Thyroid gland (tissue), 4 donors: ENCODE data around the gene E2F6. TPM values are rescaled to one million over a fixed set of nuclear protein-coding genes. Genes with fewer than 3 reads are reported as not detected.

Experiments
- DNase-seq, 2 donors: peaks; one replicate each; pipeline ENCODE4 v3.0.0-alpha.2; 2019
- H3K27ac ChIP-seq, 3 donors: fragments of 200-600 bp; sonication (generic); 1 replicate in 2 of 3; 2 replicates in 1 of 3; pipeline ENCODE4 v1.5.1; 2016 to 2019; ENCODE audit warnings: mild to moderate bottlenecking in 1 of 3, moderate library complexity in 1 of 3
- H3K27me3 ChIP-seq: fragments of 200-600 bp; sonication (generic); one replicate; pipeline ENCODE4 v1.5.1; 2019
- H3K36me3 ChIP-seq, 2 donors: fragments of 200-600 bp; sonication (generic); one replicate each; pipeline ENCODE4 v1.5.1; 2016 to 2019
- H3K4me1 ChIP-seq, 2 donors: fragments of 200-600 bp; sonication (generic); one replicate each; pipeline ENCODE4 v1.5.1; 2017 to 2019
- H3K4me3 ChIP-seq, 3 donors: fragments of 200-600 bp; sonication (generic); replicated peaks in 1 of 3; 1 replicate in 2 of 3; 2 replicates in 1 of 3; pipeline ENCODE4 v1.5.1; 2016; ENCODE audit warnings: mild to moderate bottlenecking in 1 of 3
- H3K9me3 ChIP-seq: fragments of 200-600 bp; sonication (generic); one replicate; pipeline ENCODE4 v1.5.1; 2017
- POLR2A ChIP-seq, 2 donors: fragments of 450-650 bp; IDR thresholded peaks; one replicate each; pipeline ENCODE4 v1.6.1; 2017; ENCODE audit warnings: antibody characterized with exemption in 2 of 2, mild to moderate bottlenecking in 2 of 2, moderate library complexity in 1 of 2
- WGBS, 2 donors: methylation state at CpG; one replicate each; pipeline ENCODE4 v1.1.5; 2017; 5-methylcytosine and 5-hydroxymethylcytosine counted together
- intact Hi-C: fragments of 100-400 bp; cut with DNase I; formaldehyde crosslinking; loops from one replicate; pipeline ENCODE4 v1.15.1; 2023
- total RNA-seq, 4 donors: library from RNA; depleted of rRNA; stranded (reverse); fragments of >200 nt; gene quantifications; one replicate each; pipeline ENCODE4 v1.2.3, GENCODE V29; 2016
- TF ChIP-seq, protein P1 (sequence below), 6 experiments: fragments of 200-600 bp in 3 of 6; fragments of 450-650 bp in 3 of 6; sonication (generic) in 3 of 6; IDR thresholded peaks; one replicate each; pipeline ENCODE4 v1.5.1; 2016 to 2019; ENCODE audit warnings: antibody characterized with exemption in 6 of 6, mild to moderate bottlenecking in 2 of 6, inconsistent platforms in 1 of 6, moderate library complexity in 1 of 6

E2F6 gene
- total RNA-seq, 4 donors from 2014 or later = 15.7 to 26.2 (median 21.2) TPM

GRCh38 chr2:11481789-11482472, 16.0 kb upstream of the E2F6 start:
- Histone ChIP-seq H3K9me3 (no peaks in the 10 kb centered on the region), H3K27ac (no peak overlapping the region), H3K27me3 (peaks cover 9% of the 10 kb centered on the region), H3K4me1 (peaks cover 3 to 16% of the 10 kb centered on the region in 2 donors), H3K36me3 (no peaks in the 10 kb centered on the region), H3K4me3 (peak overlapping the region in 1 of 3 donors; percentile 31)
- 56 to 75% methylated on average over 13 to 24 of the region's 61 CpGs for WGBS, 2 donors
- TF ChIP-seq, protein P1, sequence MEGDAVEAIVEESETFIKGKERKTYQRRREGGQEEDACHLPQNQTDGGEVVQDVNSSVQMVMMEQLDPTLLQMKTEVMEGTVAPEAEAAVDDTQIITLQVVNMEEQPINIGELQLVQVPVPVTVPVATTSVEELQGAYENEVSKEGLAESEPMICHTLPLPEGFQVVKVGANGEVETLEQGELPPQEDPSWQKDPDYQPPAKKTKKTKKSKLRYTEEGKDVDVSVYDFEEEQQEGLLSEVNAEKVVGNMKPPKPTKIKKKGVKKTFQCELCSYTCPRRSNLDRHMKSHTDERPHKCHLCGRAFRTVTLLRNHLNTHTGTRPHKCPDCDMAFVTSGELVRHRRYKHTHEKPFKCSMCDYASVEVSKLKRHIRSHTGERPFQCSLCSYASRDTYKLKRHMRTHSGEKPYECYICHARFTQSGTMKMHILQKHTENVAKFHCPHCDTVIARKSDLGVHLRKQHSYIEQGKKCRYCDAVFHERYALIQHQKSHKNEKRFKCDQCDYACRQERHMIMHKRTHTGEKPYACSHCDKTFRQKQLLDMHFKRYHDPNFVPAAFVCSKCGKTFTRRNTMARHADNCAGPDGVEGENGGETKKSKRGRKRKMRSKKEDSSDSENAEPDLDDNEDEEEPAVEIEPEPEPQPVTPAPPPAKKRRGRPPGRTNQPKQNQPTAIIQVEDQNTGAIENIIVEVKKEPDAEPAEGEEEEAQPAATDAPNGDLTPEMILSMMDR (IDR thresholded peaks at IDR 0.05) = no peak
- TF ChIP-seq POLR2A (IDR thresholded peaks at IDR 0.05) = no peak
- no peak for DNase-seq
- intact Hi-C loops = no loop called here

- peaks cover 9% of the 10 kb centered on the region for H3K27me3 ChIP-seq
- no peak overlapping the region for H3K27ac ChIP-seq
- no peaks in the 10 kb centered on the region for H3K36me3 ChIP-seq
- no peak overlapping the region for H3K4me3 ChIP-seq
- TF ChIP-seq, protein P1 (IDR thresholded peaks at IDR 0.05) = no peak
- TF ChIP-seq POLR2A (IDR thresholded peaks at IDR 0.05) = no peak
- 83 to 89% methylated on average over 6 of the region's 6 CpGs for WGBS, 2 donors
- H3K9me3 ChIP-seq = no peaks in the 10 kb centered on the region
- DNase-seq = no peak
- peaks cover 3 to 16% of the 10 kb centered on the region in 2 donors for H3K4me1 ChIP-seq
- intact Hi-C loops = no loop called here
Observed at GRCh38 chr2:11481426-11481788, 15.4 kb upstream of the E2F6 start.

DNA sequence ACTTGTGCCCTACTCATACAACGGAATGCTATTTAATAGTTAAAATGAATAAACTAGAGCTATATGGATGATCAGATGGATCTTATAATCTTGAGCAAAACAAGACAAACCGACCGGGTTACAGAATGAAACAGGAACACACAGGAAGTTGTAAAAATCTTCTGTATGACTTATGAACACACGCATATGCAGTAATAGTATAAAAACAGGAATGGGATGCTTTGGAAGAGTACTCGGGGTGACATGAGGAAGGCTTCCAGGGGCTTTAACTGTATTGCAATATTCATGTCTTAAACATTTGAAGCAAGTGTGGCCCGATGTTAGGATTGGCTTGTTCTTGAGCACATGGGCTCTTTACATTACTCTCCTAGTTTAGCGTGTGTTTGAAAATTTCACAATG, 14.9 kb upstream of the E2F6 start:
- WGBS, 2 donors = 87 to 91% methylated on average over 7 of the region's 7 CpGs
- TF ChIP-seq POLR2A (IDR thresholded peaks at IDR 0.05) = no peak
- TF ChIP-seq, protein P1 (IDR thresholded peaks at IDR 0.05) = no peak
- peaks cover 3 to 16% of the 10 kb centered on the region in 2 donors for H3K4me1 ChIP-seq
- H3K27ac ChIP-seq = no peak overlapping the region
- H3K4me3 ChIP-seq = no peak overlapping the region
- no peak for DNase-seq
- H3K36me3 ChIP-seq = no peaks in the 10 kb centered on the region
- H3K9me3 ChIP-seq = no peaks in the 10 kb centered on the region
- peaks cover 9% of the 10 kb centered on the region for H3K27me3 ChIP-seq
- intact Hi-C loops = no loop called here

GRCh38 chr2:11480406-11480805, 14.4 kb upstream of the E2F6 start:
- Histone ChIP-seq H3K4me3 (no peak overlapping the region), H3K36me3 (no peaks in the 10 kb centered on the region), H3K4me1 (peaks cover 3 to 16% of the 10 kb centered on the region in 2 donors), H3K9me3 (no peaks in the 10 kb centered on the region), H3K27me3 (peaks cover 9% of the 10 kb centered on the region), H3K27ac (no peak overlapping the region)
- 72 to 78% methylated on average over 4 of the region's 4 CpGs for WGBS, 2 donors
- intact Hi-C loops = no loop called here
- DNase-seq = no peak
- TF ChIP-seq POLR2A (IDR thresholded peaks at IDR 0.05) = no peak

DNA sequence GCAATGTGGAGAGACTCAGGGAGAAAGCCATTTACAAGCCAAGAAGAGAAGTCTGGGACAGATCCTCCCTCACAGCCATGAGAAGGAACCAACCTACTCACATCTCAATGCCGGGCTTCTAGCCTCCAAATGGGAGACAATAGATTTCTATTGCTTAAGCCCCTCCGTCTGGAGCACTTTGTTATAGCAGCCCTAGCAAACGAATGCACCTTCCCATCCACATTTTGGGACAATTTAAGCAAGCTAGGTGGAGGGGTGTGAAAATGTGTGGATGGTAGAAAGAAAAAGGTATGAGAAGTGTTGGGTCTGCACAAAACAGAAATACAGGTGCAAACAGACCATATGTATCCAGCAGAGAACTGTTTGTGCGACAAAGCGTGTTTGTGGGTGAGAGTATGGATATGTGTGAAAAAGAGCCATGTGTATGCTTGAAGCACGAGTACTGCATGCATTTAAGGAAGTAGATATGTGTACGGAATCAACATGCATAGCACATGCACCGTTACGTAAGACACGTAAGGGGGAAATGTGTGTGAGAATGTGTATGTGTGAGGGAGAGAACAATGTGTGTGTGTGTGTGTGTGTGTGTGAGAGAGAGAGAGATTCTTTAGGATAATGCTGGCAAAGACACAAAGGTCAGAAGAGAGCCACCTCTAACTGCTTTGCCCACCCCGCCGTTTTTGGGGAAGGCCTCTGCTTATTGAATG, 13.1 kb upstream of the E2F6 start:
- WGBS, 2 donors = 79 to 82% methylated on average over 12 of the region's 12 CpGs
- Histone ChIP-seq H3K27ac (no peak overlapping the region), H3K4me1 (peaks cover 3 to 16% of the 10 kb centered on the region in 2 donors), H3K9me3 (no peaks in the 10 kb centered on the region), H3K36me3 (no peaks in the 10 kb centered on the region), H3K27me3 (peaks cover 4% of the 10 kb centered on the region), H3K4me3 (no peak overlapping the region)
- intact Hi-C loops = no loop called here
- DNase-seq = no peak
- TF ChIP-seq POLR2A (IDR thresholded peaks at IDR 0.05) = no peak
- TF ChIP-seq, protein P1 (IDR thresholded peaks at IDR 0.05) = no peak
